ENCODE results near the gene MTG1.

The MTG1 gene

GRCh38 chr10:133394064-133394663, at the start of gene MTG1:
TSS of gene MTG1 (plus strand) at chr10:133394157. CDS start at chr10:133394221, 64 bp downstream.
- DNase-seq: peak; percentile 51 to 97 (median 90)

GRCh38 chr10:133344236-133344635, 49.7 kb upstream of the MTG1 start:
- no peak for DNase-seq

- DNase-seq: no peak
Observed at GRCh38 chr10:133346413-133346812, 47.5 kb upstream of the MTG1 start.

- DNase-seq: no peak
Observed at GRCh38 chr10:133347710-133348517, 46.0 kb upstream of the MTG1 start.

GRCh38 chr10:133349160-133349568, 44.8 kb upstream of the MTG1 start:
- DNase-seq: no peak

- DNase-seq: no peak
Observed at GRCh38 chr10:133349577-133350011, 44.4 kb upstream of the MTG1 start.

GRCh38 chr10:133350283-133350949, 43.5 kb upstream of the MTG1 start:
- DNase-seq: no peak

- DNase-seq: no peak
Observed at GRCh38 chr10:133350950-133351329, 43.0 kb upstream of the MTG1 start.

GRCh38 chr10:133351408-133352318, 42.3 kb upstream of the MTG1 start:
- DNase-seq: no peak

- no peak for DNase-seq
Observed at GRCh38 chr10:133353202-133353959, 40.6 kb upstream of the MTG1 start.

GRCh38 chr10:133353988-133354605, 39.9 kb upstream of the MTG1 start:
- no peak for DNase-seq

GRCh38 chr10:133354672-133355240, 39.2 kb upstream of the MTG1 start:
- no peak for DNase-seq

- no peak for DNase-seq
Observed at GRCh38 chr10:133355266-133355665, 38.7 kb upstream of the MTG1 start.

- DNase-seq: no peak
Observed at GRCh38 chr10:133355991-133356390, 38.0 kb upstream of the MTG1 start.

- DNase-seq: no peak
Observed at GRCh38 chr10:133356549-133357284, 37.2 kb upstream of the MTG1 start.

- peak in 6 of 56 donors; percentile 12 to 41 (median 22) for DNase-seq
Observed at GRCh38 chr10:133357285-133358161, 36.4 kb upstream of the MTG1 start, which contains the start of gene FUOM. TSS of gene FUOM (minus strand) at chr10:133358019. CDS start at chr10:133358007, 12 bp downstream.

GRCh38 chr10:133358162-133358924, 35.6 kb upstream of the MTG1 start:
- no peak for DNase-seq

Measured in nucleus accumbens (tissue), 56 donors.